ENCODE results near the gene RNF111. TPM values are rescaled to one million over a fixed set of nuclear protein-coding genes. Genes with fewer than 3 reads are reported as not detected.

Gene RNF111
- total and polyA plus RNA-seq, 2 of the 13 experiments (the other 11 are each of a cell fraction or from before 2014, with no cell fraction given): 12.1 to 23.1 TPM

GRCh38 chr15:58966698-58967097 lies 20.8 kb upstream of the RNF111 start:
- BruUV-seq (replicated peaks): no TSS peak
- H3K4me3 ChIP-seq (replicated peaks in 1 of 3; ENCODE audit: insufficient read depth in 1 of 3, low read depth in 2 of 3, low read length in 3 of 3): no peak overlapping the region
- 11% methylated on average over 3 of the region's 3 CpGs for WGBS (ENCODE audit: low lambda C conversion rate)
- H2AFZ ChIP-seq (ENCODE audit: low read length): no peak overlapping the region
- H3K4me2 ChIP-seq (ENCODE audit: low read depth, low read length): no peak overlapping the region
- ATAC-seq: no peak
- FAIRE-seq: no peak
- intact Hi-C loops (cut with micrococcal nuclease; ENCODE audit: unreplicated experiment): no loop called here
- H3K9me3 ChIP-seq (ENCODE audit: low read length): no peaks in the 10 kb centered on the region
- H3K9ac ChIP-seq (ENCODE audit: insufficient read depth, low read depth, low read length): no peak overlapping the region
- no peak overlapping the region for H3K27ac ChIP-seq (ENCODE audit: extremely low read length, insufficient read depth, low read length)
- CTCF ChIA-PET (ENCODE audit: low intra/inter-chr PET ratio, low total read pairs): no interaction called here
- DNase-seq (ENCODE audit: low spot score): no peak
- no peaks in the 10 kb centered on the region for H3K36me3 ChIP-seq (replicated peaks in 1 of 2; ENCODE audit: control insufficient read depth in 1 of 2, insufficient read depth in 2 of 2, low read length in 2 of 2)
- H4K20me1 ChIP-seq (ENCODE audit: insufficient read depth, low read length): no peaks in the 10 kb centered on the region
- H3K79me2 ChIP-seq (ENCODE audit: insufficient read depth, low read length): no peaks in the 10 kb centered on the region
- TF ChIP-seq RAD21 (CRISPR knock-in tag; IDR thresholded peaks at IDR 0.05): no peak
- no peak for TF ChIP-seq FIP1L1 (IDR thresholded peaks at IDR 0.05; ENCODE audit: borderline replicate concordance, insufficient read depth, low read depth, low read length)
- no peak for TF ChIP-seq SP140L (CRISPR knock-in tag; IDR thresholded peaks at IDR 0.05; ENCODE audit: borderline replicate concordance)
- TF ChIP-seq ZNF503 (CRISPR knock-in tag; IDR thresholded peaks at IDR 0.05): no peak
- no peak for TF ChIP-seq BRCA1 (CRISPR knock-in tag; IDR thresholded peaks at IDR 0.05)
- TF ChIP-seq HDAC1 (CRISPR knock-in tag; IDR thresholded peaks at IDR 0.05): no peak
- no peak for TF ChIP-seq HNRNPUL1 (IDR thresholded peaks at IDR 0.05; ENCODE audit: low read depth, low read length)
- no peak for TF ChIP-seq ZNF772 (CRISPR knock-in tag; IDR thresholded peaks at IDR 0.05)
- TF ChIP-seq PHF20 (CRISPR knock-in tag; IDR thresholded peaks at IDR 0.05): no peak
- no peak for TF ChIP-seq ZNF34 (CRISPR knock-in tag; IDR thresholded peaks at IDR 0.05; ENCODE audit: borderline replicate concordance)
- no peak for TF ChIP-seq HES4 (CRISPR knock-in tag; IDR thresholded peaks at IDR 0.05; ENCODE audit: borderline replicate concordance)
- TF ChIP-seq ATF2 (CRISPR knock-in tag; IDR thresholded peaks at IDR 0.05): no peak
- TF ChIP-seq HHEX (CRISPR knock-in tag; IDR thresholded peaks at IDR 0.05): no peak
- no peak for TF ChIP-seq MYPOP (CRISPR knock-in tag; IDR thresholded peaks at IDR 0.05)
- no peak for TF ChIP-seq MXD4 (CRISPR knock-in tag; IDR thresholded peaks at IDR 0.05)
- in situ Hi-C loops (cut with HindIII; ENCODE audit: extremely low pct_ligation_motif_present, low pct_unique_long_range_greater_than_20kb): no loop called here
- POLR2A ChIA-PET: no interaction called here
- no peaks in the 10 kb centered on the region for H3K4me1 ChIP-seq (ENCODE audit: insufficient read depth, low read length)
- H3K27me3 ChIP-seq (ENCODE audit: control insufficient read depth in 1 of 2, insufficient read depth in 2 of 2, low read length in 2 of 2): 0 out of 5 replicates have a peak, but pooled peaks cover 0 to 1% of the 10 kb centered on the region in 2 experiments
